K562 (cell line): ENCODE results near the gene PNMA8B. TPM values are rescaled to one million over a fixed set of nuclear protein-coding genes. Genes with fewer than 3 reads are reported as not detected.

Source experiments
- HDAC3 ChIP-seq: fragments of 450-650 bp; IDR thresholded peaks from 2 replicates; pipeline ENCODE4 v1.6.1; 2018; ENCODE audit warnings: borderline replicate concordance, mild to moderate bottlenecking, moderate library complexity; ENCODE audit not compliant: partially characterized antibody
- STAT5A ChIP-seq: IDR thresholded peaks from 2 replicates; pipeline ENCODE4 v1.6.1; 2012; ENCODE audit warnings: low read length, inconsistent platforms, borderline replicate concordance
- polyA plus RNA-seq, 8 experiments: library from polyadenylated mRNA; depleted of rRNA in 4 of 8; stranded (reverse) in 5 of 8; unstranded in 3 of 8; fragments of >200 nt; fragmentation: Nextera tagmentation in 2 of 8; fragmentation: Illumina TruSeq in 1 of 8; extraction: Ambion mirVana in 2 of 8; extraction: Trizol in 1 of 8; gene quantifications; 2 replicates each; pipeline versions ENCODE4 v1.2.1 to v1.2.3, GENCODE V29; 2011 to 2014; ENCODE audit warnings: inconsistent platforms in 1 of 8, missing spikeins in 1 of 8
- total RNA-seq, 7 experiments: library from RNA; depleted of rRNA in 6 of 7; stranded (reverse); fragments of >200 nt in 6 of 7; fragmentation: Illumina TruSeq in 2 of 7; extraction: Trizol in 2 of 7; gene quantifications; 2 replicates each; pipeline versions ENCODE4 v1.2.1 to v1.2.3, GENCODE V29; 2011 to 2021; ENCODE audit warnings: low replicate concordance in 1 of 7
- TF ChIP-seq, protein P1 (sequence below): sonication (generic); formaldehyde crosslinking; IDR thresholded peaks from 2 replicates; pipeline ENCODE4 v1.8.0; 2022; ENCODE audit warnings: mild to moderate bottlenecking, missing genetic modification reagents
- TF ChIP-seq, protein P2 (sequence below): fragments of 200-600 bp; sonication (generic); IDR thresholded peaks from one replicate; pipeline ENCODE4 v1.6.1; 2012; ENCODE audit warnings: mild to moderate bottlenecking, low read depth, low read length, inconsistent platforms

Gene PNMA8B
- total and polyA plus RNA-seq, 9 of the 15 experiments (the other 6 are each of a cell fraction or from before 2014, with no cell fraction given) = not detected

DNA sequence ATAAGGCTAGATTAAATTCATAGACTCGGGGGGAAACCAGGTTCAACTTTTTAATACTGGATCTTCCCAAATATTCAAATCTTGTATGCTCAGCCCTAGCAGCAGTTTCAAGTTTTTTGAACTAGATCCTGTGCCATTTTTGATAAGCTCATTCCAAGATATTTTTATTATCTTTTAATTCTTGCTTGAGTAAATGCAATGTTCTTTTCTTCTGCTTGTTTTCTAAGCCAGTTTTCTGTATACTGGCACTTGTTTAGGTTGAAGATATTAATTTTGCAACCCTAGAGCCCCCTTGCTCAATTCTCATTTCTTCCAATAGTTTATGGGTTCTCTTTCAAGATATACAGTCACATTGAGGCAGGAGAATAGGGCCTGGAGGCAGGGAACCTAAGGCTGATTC, 53.8 kb downstream of the PNMA8B start (continued):
- no peak for TF ChIP-seq HDAC3
- TF ChIP-seq STAT5A = no peak
- TF ChIP-seq, protein P1, sequence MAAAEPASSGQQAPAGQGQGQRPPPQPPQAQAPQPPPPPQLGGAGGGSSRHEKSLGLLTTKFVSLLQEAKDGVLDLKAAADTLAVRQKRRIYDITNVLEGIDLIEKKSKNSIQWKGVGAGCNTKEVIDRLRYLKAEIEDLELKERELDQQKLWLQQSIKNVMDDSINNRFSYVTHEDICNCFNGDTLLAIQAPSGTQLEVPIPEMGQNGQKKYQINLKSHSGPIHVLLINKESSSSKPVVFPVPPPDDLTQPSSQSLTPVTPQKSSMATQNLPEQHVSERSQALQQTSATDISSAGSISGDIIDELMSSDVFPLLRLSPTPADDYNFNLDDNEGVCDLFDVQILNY (CRISPR knock-in tag) = no peak
- TF ChIP-seq, protein P2, sequence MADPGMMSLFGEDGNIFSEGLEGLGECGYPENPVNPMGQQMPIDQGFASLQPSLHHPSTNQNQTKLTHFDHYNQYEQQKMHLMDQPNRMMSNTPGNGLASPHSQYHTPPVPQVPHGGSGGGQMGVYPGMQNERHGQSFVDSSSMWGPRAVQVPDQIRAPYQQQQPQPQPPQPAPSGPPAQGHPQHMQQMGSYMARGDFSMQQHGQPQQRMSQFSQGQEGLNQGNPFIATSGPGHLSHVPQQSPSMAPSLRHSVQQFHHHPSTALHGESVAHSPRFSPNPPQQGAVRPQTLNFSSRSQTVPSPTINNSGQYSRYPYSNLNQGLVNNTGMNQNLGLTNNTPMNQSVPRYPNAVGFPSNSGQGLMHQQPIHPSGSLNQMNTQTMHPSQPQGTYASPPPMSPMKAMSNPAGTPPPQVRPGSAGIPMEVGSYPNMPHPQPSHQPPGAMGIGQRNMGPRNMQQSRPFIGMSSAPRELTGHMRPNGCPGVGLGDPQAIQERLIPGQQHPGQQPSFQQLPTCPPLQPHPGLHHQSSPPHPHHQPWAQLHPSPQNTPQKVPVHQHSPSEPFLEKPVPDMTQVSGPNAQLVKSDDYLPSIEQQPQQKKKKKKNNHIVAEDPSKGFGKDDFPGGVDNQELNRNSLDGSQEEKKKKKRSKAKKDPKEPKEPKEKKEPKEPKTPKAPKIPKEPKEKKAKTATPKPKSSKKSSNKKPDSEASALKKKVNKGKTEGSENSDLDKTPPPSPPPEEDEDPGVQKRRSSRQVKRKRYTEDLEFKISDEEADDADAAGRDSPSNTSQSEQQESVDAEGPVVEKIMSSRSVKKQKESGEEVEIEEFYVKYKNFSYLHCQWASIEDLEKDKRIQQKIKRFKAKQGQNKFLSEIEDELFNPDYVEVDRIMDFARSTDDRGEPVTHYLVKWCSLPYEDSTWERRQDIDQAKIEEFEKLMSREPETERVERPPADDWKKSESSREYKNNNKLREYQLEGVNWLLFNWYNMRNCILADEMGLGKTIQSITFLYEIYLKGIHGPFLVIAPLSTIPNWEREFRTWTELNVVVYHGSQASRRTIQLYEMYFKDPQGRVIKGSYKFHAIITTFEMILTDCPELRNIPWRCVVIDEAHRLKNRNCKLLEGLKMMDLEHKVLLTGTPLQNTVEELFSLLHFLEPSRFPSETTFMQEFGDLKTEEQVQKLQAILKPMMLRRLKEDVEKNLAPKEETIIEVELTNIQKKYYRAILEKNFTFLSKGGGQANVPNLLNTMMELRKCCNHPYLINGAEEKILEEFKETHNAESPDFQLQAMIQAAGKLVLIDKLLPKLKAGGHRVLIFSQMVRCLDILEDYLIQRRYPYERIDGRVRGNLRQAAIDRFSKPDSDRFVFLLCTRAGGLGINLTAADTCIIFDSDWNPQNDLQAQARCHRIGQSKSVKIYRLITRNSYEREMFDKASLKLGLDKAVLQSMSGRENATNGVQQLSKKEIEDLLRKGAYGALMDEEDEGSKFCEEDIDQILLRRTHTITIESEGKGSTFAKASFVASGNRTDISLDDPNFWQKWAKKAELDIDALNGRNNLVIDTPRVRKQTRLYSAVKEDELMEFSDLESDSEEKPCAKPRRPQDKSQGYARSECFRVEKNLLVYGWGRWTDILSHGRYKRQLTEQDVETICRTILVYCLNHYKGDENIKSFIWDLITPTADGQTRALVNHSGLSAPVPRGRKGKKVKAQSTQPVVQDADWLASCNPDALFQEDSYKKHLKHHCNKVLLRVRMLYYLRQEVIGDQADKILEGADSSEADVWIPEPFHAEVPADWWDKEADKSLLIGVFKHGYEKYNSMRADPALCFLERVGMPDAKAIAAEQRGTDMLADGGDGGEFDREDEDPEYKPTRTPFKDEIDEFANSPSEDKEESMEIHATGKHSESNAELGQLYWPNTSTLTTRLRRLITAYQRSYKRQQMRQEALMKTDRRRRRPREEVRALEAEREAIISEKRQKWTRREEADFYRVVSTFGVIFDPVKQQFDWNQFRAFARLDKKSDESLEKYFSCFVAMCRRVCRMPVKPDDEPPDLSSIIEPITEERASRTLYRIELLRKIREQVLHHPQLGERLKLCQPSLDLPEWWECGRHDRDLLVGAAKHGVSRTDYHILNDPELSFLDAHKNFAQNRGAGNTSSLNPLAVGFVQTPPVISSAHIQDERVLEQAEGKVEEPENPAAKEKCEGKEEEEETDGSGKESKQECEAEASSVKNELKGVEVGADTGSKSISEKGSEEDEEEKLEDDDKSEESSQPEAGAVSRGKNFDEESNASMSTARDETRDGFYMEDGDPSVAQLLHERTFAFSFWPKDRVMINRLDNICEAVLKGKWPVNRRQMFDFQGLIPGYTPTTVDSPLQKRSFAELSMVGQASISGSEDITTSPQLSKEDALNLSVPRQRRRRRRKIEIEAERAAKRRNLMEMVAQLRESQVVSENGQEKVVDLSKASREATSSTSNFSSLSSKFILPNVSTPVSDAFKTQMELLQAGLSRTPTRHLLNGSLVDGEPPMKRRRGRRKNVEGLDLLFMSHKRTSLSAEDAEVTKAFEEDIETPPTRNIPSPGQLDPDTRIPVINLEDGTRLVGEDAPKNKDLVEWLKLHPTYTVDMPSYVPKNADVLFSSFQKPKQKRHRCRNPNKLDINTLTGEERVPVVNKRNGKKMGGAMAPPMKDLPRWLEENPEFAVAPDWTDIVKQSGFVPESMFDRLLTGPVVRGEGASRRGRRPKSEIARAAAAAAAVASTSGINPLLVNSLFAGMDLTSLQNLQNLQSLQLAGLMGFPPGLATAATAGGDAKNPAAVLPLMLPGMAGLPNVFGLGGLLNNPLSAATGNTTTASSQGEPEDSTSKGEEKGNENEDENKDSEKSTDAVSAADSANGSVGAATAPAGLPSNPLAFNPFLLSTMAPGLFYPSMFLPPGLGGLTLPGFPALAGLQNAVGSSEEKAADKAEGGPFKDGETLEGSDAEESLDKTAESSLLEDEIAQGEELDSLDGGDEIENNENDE = no peak

Other genes with a start within 250 kb of the PNMA8B start
Only the 7 nearest of the 10 such genes appear.
- gene PPP5C, start 148.8 kb downstream of the PNMA8B start, total RNA-seq (2014; rRNA removed) = 109 and 143 TPM in 2 replicates
- gene PPP5C, start 148.8 kb downstream of the PNMA8B start, total RNA-seq (2014; rRNA removed; fragmentation: Illumina TruSeq; extraction: Trizol) = 60.3 and 69.4 TPM in 2 replicates
- 86.3 and 88.6 TPM in 2 replicates for gene PPP5C, start 148.8 kb downstream of the PNMA8B start, total RNA-seq (2015; rRNA removed; fragmentation: Illumina TruSeq; extraction: Trizol)
- gene PPP5C, start 148.8 kb downstream of the PNMA8B start, total RNA-seq (2021) = 99.9 and 108 TPM in 2 replicates
- 131 and 136 TPM in 2 replicates for gene PPP5C, start 148.8 kb downstream of the PNMA8B start, polyA plus RNA-seq (2011; rRNA removed)
- 163 and 166 TPM in 2 replicates for gene PPP5C, start 148.8 kb downstream of the PNMA8B start, polyA plus RNA-seq (2014; fragmentation: Illumina TruSeq; extraction: Trizol)
- 1 to 10 TPM; 1.9 to 4.9 TPM for gene PPP5C, start 148.8 kb downstream of the PNMA8B start, polyA plus RNA-seq (2014; fragmentation: Nextera tagmentation; extraction: Ambion mirVana)
- gene PPP5C, start 148.8 kb downstream of the PNMA8B start, polyA plus RNA-seq (2014; rRNA removed) = 134 and 145 TPM in 2 replicates
- 30.8 and 32.4 TPM in 2 replicates for gene CCDC8, start 82.3 kb downstream of the PNMA8B start, total RNA-seq (2014; rRNA removed)
- gene CCDC8, start 82.3 kb downstream of the PNMA8B start, total RNA-seq (2014; rRNA removed; fragmentation: Illumina TruSeq; extraction: Trizol) = 6.6 and 9.7 TPM in 2 replicates
- gene CCDC8, start 82.3 kb downstream of the PNMA8B start, total RNA-seq (2015; rRNA removed; fragmentation: Illumina TruSeq; extraction: Trizol) = 21.6 and 22.3 TPM in 2 replicates
- 21.9 and 22.5 TPM in 2 replicates for gene CCDC8, start 82.3 kb downstream of the PNMA8B start, total RNA-seq (2021)
- 8.0 and 9.1 TPM in 2 replicates for gene CCDC8, start 82.3 kb downstream of the PNMA8B start, polyA plus RNA-seq (2011; rRNA removed)
- 15.6 and 17.8 TPM in 2 replicates for gene CCDC8, start 82.3 kb downstream of the PNMA8B start, polyA plus RNA-seq (2014; fragmentation: Illumina TruSeq; extraction: Trizol)
- gene CCDC8, start 82.3 kb downstream of the PNMA8B start, polyA plus RNA-seq (2014; fragmentation: Nextera tagmentation; extraction: Ambion mirVana) = 1 to 10 TPM in 1 of 2 experiments, under 1 TPM in 1; 0.68 to 1.5 TPM
- 19.9 and 20.8 TPM in 2 replicates for gene CCDC8, start 82.3 kb downstream of the PNMA8B start, polyA plus RNA-seq (2014; rRNA removed)
- 0.04 and 0.05 TPM in 2 replicates for gene PNMA8C, start 66.9 kb downstream of the PNMA8B start, total RNA-seq (2014; rRNA removed)
- not detected in 2 replicates for gene PNMA8C, start 66.9 kb downstream of the PNMA8B start, total RNA-seq (2014; rRNA removed; fragmentation: Illumina TruSeq; extraction: Trizol)
- 0.04 TPM in 1 of 2 replicates, not detected in the other for gene PNMA8C, start 66.9 kb downstream of the PNMA8B start, total RNA-seq (2015; rRNA removed; fragmentation: Illumina TruSeq; extraction: Trizol)
- gene PNMA8C, start 66.9 kb downstream of the PNMA8B start, total RNA-seq (2021) = 0.04 TPM in 1 of 2 replicates, not detected in the other
- gene PNMA8C, start 66.9 kb downstream of the PNMA8B start, polyA plus RNA-seq (2011; rRNA removed) = 0.01 TPM in 1 of 2 replicates, not detected in the other
- not detected in 2 replicates for gene PNMA8C, start 66.9 kb downstream of the PNMA8B start, polyA plus RNA-seq (2014; fragmentation: Illumina TruSeq; extraction: Trizol)
- gene PNMA8C, start 66.9 kb downstream of the PNMA8B start, polyA plus RNA-seq (2014; fragmentation: Nextera tagmentation; extraction: Ambion mirVana) = not detected
- 0.05 TPM in 1 of 2 replicates, not detected in the other for gene PNMA8C, start 66.9 kb downstream of the PNMA8B start, polyA plus RNA-seq (2014; rRNA removed)
- gene PNMA8A, start 24.3 kb downstream of the PNMA8B start, total RNA-seq (2014; rRNA removed) = 13.3 and 16.6 TPM in 2 replicates
- 18.4 and 19.5 TPM in 2 replicates for gene PNMA8A, start 24.3 kb downstream of the PNMA8B start, total RNA-seq (2014; rRNA removed; fragmentation: Illumina TruSeq; extraction: Trizol)
- gene PNMA8A, start 24.3 kb downstream of the PNMA8B start, total RNA-seq (2015; rRNA removed; fragmentation: Illumina TruSeq; extraction: Trizol) = 18.3 and 18.6 TPM in 2 replicates
- 14.9 and 16.3 TPM in 2 replicates for gene PNMA8A, start 24.3 kb downstream of the PNMA8B start, total RNA-seq (2021)
- 20.1 and 23.8 TPM in 2 replicates for gene PNMA8A, start 24.3 kb downstream of the PNMA8B start, polyA plus RNA-seq (2011; rRNA removed)
- 17.8 and 18.5 TPM in 2 replicates for gene PNMA8A, start 24.3 kb downstream of the PNMA8B start, polyA plus RNA-seq (2014; fragmentation: Illumina TruSeq; extraction: Trizol)
- 1 to 10 TPM; 6.6 to 7.2 TPM for gene PNMA8A, start 24.3 kb downstream of the PNMA8B start, polyA plus RNA-seq (2014; fragmentation: Nextera tagmentation; extraction: Ambion mirVana)
- 13.2 and 16.7 TPM in 2 replicates for gene PNMA8A, start 24.3 kb downstream of the PNMA8B start, polyA plus RNA-seq (2014; rRNA removed)
- 149 and 180 TPM in 2 replicates for gene CALM3, start 105.5 kb upstream of the PNMA8B start, total RNA-seq (2014; rRNA removed)
- 126 and 150 TPM in 2 replicates for gene CALM3, start 105.5 kb upstream of the PNMA8B start, total RNA-seq (2014; rRNA removed; fragmentation: Illumina TruSeq; extraction: Trizol)
- 154 and 156 TPM in 2 replicates for gene CALM3, start 105.5 kb upstream of the PNMA8B start, total RNA-seq (2015; rRNA removed; fragmentation: Illumina TruSeq; extraction: Trizol)
- 277 TPM in 2 replicates for gene CALM3, start 105.5 kb upstream of the PNMA8B start, total RNA-seq (2021)
- gene CALM3, start 105.5 kb upstream of the PNMA8B start, polyA plus RNA-seq (2011; rRNA removed) = 255 and 327 TPM in 2 replicates
- gene CALM3, start 105.5 kb upstream of the PNMA8B start, polyA plus RNA-seq (2014; fragmentation: Illumina TruSeq; extraction: Trizol) = 307 and 350 TPM in 2 replicates
- gene CALM3, start 105.5 kb upstream of the PNMA8B start, polyA plus RNA-seq (2014; fragmentation: Nextera tagmentation; extraction: Ambion mirVana) = 10 to 100 TPM; 34.6 to 40.2 TPM
- gene CALM3, start 105.5 kb upstream of the PNMA8B start, polyA plus RNA-seq (2014; rRNA removed) = 266 and 273 TPM in 2 replicates
- gene PTGIR, start 129.2 kb upstream of the PNMA8B start, total RNA-seq (2014; rRNA removed) = 0.61 and 1.5 TPM in 2 replicates
- gene PTGIR, start 129.2 kb upstream of the PNMA8B start, total RNA-seq (2014; rRNA removed; fragmentation: Illumina TruSeq; extraction: Trizol) = 0.18 and 0.45 TPM in 2 replicates
- 0.30 and 0.36 TPM in 2 replicates for gene PTGIR, start 129.2 kb upstream of the PNMA8B start, total RNA-seq (2015; rRNA removed; fragmentation: Illumina TruSeq; extraction: Trizol)
- 1.4 and 1.9 TPM in 2 replicates for gene PTGIR, start 129.2 kb upstream of the PNMA8B start, total RNA-seq (2021)
- 1.7 and 2.0 TPM in 2 replicates for gene PTGIR, start 129.2 kb upstream of the PNMA8B start, polyA plus RNA-seq (2011; rRNA removed)
- gene PTGIR, start 129.2 kb upstream of the PNMA8B start, polyA plus RNA-seq (2014; fragmentation: Illumina TruSeq; extraction: Trizol) = 0.58 and 0.65 TPM in 2 replicates
- gene PTGIR, start 129.2 kb upstream of the PNMA8B start, polyA plus RNA-seq (2014; fragmentation: Nextera tagmentation; extraction: Ambion mirVana) = under 1 TPM in 1 of 2 experiments, not detected in 1; 0.11 TPM
- gene PTGIR, start 129.2 kb upstream of the PNMA8B start, polyA plus RNA-seq (2014; rRNA removed) = 1.7 and 3.4 TPM in 2 replicates
- gene GNG8, start 140.3 kb upstream of the PNMA8B start, total RNA-seq (2014; rRNA removed) = not detected in 2 replicates
- not detected in 2 replicates for gene GNG8, start 140.3 kb upstream of the PNMA8B start, total RNA-seq (2014; rRNA removed; fragmentation: Illumina TruSeq; extraction: Trizol)
- gene GNG8, start 140.3 kb upstream of the PNMA8B start, total RNA-seq (2015; rRNA removed; fragmentation: Illumina TruSeq; extraction: Trizol) = not detected in 2 replicates
- gene GNG8, start 140.3 kb upstream of the PNMA8B start, total RNA-seq (2021) = not detected in 2 replicates
- not detected in 2 replicates for gene GNG8, start 140.3 kb upstream of the PNMA8B start, polyA plus RNA-seq (2011; rRNA removed)
- not detected in 2 replicates for gene GNG8, start 140.3 kb upstream of the PNMA8B start, polyA plus RNA-seq (2014; fragmentation: Illumina TruSeq; extraction: Trizol)
- gene GNG8, start 140.3 kb upstream of the PNMA8B start, polyA plus RNA-seq (2014; fragmentation: Nextera tagmentation; extraction: Ambion mirVana) = 1 to 10 TPM in 1 of 2 experiments, not detected in 1; 1.3 TPM
- gene GNG8, start 140.3 kb upstream of the PNMA8B start, polyA plus RNA-seq (2014; rRNA removed) = not detected in 2 replicates